HG02610 (cell line): Measurements from ENCODE around the gene DR1.
"Not testable (repeated sequence)": the region's sequence is repeated elsewhere in the genome, so short reads cannot be mapped to it uniquely, and the experiment has no call there.

Experiments
- ATAC-seq: cut with Tn5 transposase; IDR thresholded peaks from one replicate; pipeline ENCODE4 v1.9.1; 2021; ENCODE audit warnings: mild to moderate bottlenecking, moderate library complexity; ENCODE audit not compliant: unreplicated experiment

The DR1 gene

DNA sequence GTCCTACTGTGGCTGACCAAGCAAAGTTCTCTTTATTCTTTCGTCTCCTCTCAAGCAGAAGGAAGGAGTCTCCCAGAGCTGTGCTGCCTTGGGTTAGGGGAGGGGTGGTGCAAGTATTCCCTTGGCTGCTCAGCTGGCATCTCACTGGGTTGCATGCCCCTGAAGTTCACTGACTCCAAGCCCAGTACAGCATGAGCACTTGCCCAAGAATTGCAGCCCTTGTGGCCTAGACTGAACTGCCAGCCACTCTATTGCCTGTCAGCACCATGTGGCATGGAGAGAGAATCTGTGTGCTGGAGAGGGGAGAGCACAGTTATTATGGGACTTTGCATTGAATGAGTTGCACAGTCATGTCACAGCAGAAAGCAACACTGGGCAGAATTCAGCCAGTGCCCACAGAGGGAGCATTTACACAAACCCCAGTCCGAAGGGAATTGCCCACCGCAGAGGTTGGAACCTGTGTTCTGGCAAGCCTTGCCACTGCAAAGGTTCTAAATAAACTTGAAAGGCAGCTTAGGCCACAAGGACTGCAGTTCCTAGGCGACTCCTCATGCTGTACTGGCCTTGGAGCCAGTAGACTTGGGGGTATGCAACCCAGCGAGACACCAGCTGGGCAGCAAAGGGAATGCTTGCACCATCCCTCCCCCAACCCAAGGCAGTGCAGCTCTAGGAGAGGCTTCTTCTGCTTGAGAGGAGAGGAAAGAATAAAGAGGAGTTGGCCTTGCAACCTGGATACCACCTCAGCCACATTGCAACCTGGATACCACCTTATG lies 28.8 kb downstream of the DR1 start:
- ATAC-seq: no peak

DNA sequence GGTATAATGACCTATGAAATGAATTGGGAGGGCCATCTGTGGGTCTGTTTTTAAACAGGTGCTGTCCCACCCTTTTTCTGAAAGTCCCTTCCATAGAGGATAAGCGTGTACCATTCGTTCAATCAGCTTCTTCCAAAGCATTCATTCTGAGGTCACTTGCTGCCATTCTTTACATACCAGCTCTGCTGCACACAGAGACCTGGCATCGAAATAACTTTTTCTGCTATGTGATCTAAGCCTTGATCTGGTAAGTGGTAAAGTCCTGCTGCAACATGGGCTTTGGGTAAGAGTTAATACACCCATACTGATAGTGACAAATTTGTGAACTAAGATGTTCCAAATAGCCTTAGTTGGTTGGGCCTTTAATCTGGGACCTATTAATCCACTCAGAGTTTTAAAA lies 38.9 kb downstream of the DR1 start:
- no peak for ATAC-seq

DNA sequence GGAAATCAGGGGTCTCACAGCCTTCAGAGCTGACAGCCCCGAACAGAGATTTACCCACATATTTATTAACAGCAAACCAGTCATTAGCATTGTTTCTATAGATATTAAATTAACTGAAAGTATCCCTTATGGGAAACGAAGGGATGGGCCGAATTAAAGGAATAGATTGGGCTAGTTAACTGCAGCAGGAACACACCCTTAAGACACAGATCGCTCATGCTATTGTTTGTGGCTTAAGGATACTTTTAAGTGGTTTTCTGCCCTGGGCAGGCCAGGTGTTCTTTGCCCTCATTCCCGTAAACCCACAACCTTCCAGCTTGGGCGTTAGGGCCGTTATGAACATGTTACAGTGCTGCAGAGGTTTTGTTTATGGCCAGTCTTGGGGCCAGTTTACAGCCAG lies 40.6 kb downstream of the DR1 start:
- ATAC-seq: not testable (repeated sequence)

DNA sequence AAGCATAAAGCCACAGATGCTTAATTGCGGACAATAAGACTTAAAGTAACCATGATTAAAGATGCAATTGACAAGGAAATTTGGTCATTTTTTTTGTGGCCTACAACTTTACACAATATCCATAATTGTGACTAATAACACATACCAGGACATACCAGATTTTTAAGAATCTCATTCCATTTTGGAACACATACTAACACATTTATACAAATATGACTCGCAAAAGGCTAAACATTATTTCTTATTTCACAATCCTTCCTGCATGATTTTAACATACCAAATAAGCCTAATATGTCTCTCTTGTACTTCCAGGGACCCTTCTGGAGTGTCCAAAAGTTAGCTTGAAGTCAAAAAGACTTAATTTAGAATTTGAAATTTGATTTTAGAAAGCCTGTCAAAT lies 48.8 kb downstream of the DR1 start:
- ATAC-seq: no peak

DNA sequence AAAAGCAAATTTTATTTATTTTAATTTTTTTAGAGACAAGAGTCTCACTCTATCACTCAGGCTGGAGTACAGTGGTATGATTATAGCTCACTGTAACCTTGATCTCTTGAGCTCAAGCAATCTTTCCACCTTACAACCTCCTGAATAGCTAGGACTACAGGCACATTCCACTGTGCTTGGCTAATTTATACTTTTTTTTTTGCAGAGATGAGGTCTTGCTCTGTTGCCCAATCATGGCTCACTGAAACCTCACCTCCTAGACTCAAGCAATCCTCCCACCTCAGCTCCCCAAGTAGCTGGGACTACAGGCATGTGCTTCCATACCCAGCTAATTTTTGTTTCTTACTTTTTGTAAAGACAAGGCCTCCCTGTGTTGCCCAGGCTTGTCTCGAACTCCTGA lies 49.5 kb downstream of the DR1 start:
- ATAC-seq: no peak

DNA sequence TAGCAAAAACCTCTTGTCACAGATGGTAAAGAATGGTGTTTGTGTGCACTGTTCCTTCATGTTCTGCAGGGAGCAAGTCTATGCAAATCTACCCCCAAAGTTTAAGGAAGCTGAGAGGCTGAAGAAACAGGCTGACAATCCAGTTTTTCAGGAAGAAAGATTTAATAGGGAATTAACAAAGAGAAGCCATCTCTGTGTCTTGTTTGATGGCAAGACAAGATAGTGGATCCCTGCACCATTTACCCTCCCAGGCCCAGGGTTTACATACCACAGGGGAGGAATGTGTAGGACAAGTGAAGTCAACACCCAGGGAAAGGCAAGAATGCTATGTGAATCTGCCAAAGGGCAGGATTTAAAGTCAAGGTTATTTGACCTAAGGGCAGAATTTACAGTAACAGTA lies 54.1 kb downstream of the DR1 start:
- ATAC-seq: no peak

DNA sequence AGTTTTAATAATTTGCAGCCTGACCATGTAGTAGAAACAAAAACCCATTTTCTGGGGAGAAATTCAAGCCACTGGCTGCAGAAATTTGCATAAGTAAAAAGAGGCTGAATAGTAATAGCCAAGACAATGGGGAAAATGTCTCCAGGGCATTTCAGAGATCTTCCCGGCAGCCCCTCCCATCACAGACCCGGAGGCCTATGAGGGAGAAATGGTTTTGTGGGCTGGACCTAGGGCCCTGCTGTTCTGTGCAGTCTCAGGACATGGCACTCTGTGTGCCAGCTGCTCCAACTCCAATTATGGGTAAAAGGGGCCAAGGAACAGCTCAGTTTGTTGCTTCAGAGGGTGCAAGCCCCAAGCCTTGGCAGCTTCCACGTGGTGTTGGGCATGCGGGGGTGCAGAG lies 62.5 kb downstream of the DR1 start:
- ATAC-seq: no peak

DNA sequence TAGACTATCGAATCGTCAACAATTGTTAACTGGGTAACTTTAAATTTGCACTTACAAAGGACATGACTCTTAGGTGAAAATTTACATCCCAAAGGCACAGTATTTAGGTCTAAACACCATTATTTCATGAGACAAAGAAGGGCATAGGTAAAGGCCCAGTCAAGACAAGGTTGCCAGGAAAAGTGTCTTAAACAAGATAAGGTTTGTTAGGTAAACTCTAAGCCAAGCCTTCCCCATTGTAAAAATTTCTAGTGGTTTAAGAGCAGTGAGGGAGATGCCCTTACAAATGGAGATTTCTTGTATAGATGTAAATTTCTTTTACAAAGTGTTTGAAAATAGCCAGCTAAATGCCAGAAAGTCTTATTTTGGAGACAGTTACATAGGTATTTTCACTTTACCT lies 65.3 kb downstream of the DR1 start:
- ATAC-seq: no peak

DNA sequence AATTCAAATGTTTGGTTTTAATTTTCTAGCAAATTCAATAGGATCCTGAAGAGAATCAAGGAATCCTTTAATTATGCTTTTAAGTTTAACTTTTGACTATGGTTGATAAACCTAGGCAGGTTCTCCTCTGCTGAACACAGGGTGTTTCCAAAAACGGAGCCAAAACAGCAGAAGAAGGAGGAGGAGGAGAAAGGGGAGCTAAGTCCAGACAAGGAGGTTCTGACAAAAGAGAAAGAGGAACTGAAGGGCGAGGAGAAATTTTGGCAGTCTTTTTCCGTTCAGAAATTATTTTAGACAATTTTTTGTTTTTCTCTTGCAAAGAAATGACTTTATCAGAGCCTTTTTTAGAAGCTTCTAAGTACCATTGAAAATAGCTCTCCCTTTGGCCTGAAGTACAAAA lies 69.0 kb downstream of the DR1 start:
- no peak for ATAC-seq

DNA sequence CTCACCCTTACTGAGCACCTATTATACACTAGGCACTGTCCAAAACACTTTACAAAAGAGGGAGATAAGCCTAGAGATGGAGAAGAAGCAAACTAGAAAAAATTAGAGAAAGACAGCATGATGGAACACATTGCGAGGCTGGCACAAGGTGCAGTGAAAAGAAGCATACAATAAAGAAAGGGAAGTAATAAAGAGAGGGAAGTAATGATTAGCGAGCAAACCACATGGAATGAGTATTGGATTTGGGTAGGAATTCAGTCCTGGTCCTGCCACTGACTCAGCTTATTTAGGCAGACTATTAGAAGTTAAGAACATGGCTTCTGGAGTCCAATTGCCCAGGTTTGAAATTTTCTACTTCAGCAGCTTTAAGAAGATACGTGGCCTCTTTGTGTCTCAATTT lies 69.6 kb downstream of the DR1 start:
- ATAC-seq: no peak

DNA sequence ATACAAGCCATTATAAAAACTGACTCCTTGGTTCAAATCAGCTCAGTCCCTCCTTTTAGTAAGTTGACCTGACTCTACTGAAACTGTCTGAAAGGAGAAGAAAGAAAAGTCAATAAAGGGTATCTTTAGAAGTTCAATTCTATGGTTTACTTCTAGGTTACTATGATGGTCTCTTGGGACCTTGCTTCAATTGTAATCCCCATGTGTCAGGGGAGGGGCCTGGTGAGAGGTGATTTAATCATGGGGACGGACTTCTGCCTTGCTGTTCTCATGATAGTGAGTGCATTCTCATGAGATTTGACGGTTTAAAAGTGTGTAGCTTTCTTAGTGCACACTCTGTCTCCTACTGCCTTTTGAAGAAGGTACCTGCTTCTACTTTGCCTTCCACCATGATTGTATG lies 70.5 kb downstream of the DR1 start:
- ATAC-seq: no peak
